ENCODE measurements around the gene NDUFS5.
A peak's percentile ranks its signal among the peaks of the same experiment; 100 is the strongest.
"Not testable (repeated sequence)": the region's sequence is repeated elsewhere in the genome, so short reads cannot be mapped to it uniquely, and the experiment has no call there.

NDUFS5 gene

DNA sequence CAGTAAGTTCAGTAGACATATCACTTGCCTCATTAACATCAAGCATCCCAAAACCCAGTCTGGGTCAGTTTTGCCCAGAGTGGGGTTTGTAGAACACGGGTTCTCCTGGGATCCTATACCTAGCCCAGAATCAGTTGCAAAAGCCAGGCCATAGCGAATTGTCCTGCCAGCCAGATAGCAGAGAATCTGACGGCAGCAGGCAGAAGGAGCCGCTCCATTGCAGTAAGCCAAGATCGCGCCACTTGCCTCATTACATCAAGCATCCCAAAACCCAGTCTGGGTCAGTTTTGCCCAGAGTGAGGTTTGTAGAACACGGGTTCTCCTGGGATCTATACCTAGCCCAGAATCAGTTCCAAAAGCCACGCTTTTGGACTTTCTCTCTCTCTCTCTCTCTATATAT, 19.1 kb downstream of the NDUFS5 start:
- Histone ChIP-seq H3K9ac (ENCODE audit: low read depth in 1 of 2, low read length in 2 of 2) (no peak overlapping the region), H3K27me3 (ENCODE audit: control insufficient read depth in 2 of 2, insufficient read depth in 2 of 2, low read length in 2 of 2) (no peaks in the 10 kb centered on the region), H3K4me3 (ENCODE audit: low read length in 2 of 2) (no peak overlapping the region), H3K36me3 (ENCODE audit: control insufficient read depth in 2 of 2, insufficient read depth in 2 of 2, low read length in 2 of 2) (peaks cover 11% of the 10 kb centered on the region in 2 donors), H3K9me3 (ENCODE audit: control insufficient read depth in 2 of 2, low read length in 2 of 2) (no peaks in the 10 kb centered on the region), H3K4me1 (ENCODE audit: control insufficient read depth in 2 of 2, insufficient read depth in 2 of 2, low read length in 2 of 2) (no peaks in the 10 kb centered on the region), H3K27ac (ENCODE audit: low read depth in 2 of 2, low read length in 2 of 2) (no peak overlapping the region)

DNA sequence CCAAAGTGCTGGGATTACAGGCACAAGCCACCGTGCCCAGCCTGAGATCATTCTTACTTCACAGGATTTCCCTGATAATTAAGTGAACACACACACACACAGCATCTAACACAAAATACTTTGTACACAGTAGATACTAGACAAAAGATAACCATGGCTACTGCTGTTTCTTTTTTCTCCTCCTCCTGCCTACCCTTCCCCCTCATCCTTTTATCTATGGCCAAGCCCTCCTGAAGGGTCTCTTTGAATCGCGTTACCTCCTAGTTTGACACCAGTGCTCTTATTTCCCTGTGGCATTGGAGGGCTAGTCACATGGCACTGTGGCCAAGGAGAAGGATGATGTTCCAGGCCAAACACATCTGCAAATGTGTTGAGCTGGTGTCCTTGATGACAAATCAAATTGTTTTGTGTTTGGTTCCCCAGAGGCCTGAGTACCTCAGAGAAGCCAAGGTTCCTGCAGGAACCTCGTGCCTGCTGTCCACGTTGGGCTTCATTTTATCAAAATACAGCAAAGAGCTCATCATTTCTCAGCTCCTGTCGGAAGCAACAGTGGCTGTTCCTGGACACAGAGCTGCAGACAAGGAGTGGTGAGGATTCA, 20.6 kb downstream of the NDUFS5 start:
- no peaks in the 10 kb centered on the region for H3K9me3 ChIP-seq (ENCODE audit: control insufficient read depth in 2 of 2, low read length in 2 of 2)
- no peak overlapping the region for H3K4me3 ChIP-seq (ENCODE audit: low read length in 2 of 2)
- no peak overlapping the region for H3K9ac ChIP-seq (ENCODE audit: low read depth in 1 of 2, low read length in 2 of 2)

DNA sequence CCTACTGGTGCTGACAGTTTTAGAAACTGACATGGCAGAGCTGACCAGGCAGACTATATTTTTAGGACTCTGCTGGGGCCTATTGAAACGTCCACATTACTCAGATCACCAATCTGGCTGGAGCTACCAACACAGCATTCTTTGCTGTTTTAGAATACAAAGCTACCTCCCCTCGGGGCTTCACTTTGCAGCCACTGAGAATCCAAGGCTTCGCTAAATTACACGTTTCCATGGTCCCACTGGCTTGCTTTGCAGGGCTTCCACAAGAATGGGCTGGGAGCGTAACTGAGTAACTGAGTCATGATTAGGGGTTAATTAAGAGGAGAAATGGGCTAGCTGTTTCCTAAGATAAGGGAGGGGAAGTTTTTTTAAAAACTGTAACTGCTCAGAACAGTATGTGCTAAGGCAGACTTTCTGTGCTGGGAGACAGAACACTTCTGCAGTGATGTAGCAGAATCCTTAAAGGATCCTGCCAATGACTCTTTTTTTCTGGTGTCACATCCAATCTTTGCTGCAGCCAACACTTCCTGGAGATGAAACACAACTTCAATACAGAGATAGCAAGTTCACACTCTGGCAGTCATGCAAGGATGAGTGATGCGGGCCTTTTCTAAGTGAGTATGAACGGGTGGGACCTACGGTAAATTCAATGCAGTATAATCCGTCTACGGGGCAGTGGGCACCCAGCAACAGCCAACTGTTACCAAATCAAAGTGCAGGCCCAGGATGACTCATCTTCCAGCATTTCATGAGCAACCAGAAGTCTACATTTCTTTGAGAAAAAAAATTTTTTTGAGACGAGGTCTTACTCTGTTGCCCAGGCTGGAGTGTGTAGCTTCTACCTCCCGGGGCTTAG, 21.5 kb downstream of the NDUFS5 start:
- Histone ChIP-seq H3K9me3 (ENCODE audit: control insufficient read depth in 2 of 2, low read length in 2 of 2) (no peaks in the 10 kb centered on the region), H3K27ac (ENCODE audit: low read depth in 2 of 2, low read length in 2 of 2) (peak overlapping the region in 1 of 2 donors; percentile 14), H3K27me3 (ENCODE audit: control insufficient read depth in 2 of 2, insufficient read depth in 2 of 2, low read length in 2 of 2) (no peaks in the 10 kb centered on the region), H3K4me3 (ENCODE audit: low read length in 2 of 2) (no peak overlapping the region), H3K4me1 (ENCODE audit: control insufficient read depth in 2 of 2, insufficient read depth in 2 of 2, low read length in 2 of 2) (no peaks in the 10 kb centered on the region), H3K9ac (ENCODE audit: low read depth in 1 of 2, low read length in 2 of 2) (no peak overlapping the region), H3K36me3 (ENCODE audit: control insufficient read depth in 2 of 2, insufficient read depth in 2 of 2, low read length in 2 of 2) (peaks cover 9 to 10% of the 10 kb centered on the region in 2 donors)

More for the DNA sequence above, 20.6 kb downstream of the NDUFS5 start:
- no peaks in the 10 kb centered on the region for H3K27me3 ChIP-seq (ENCODE audit: control insufficient read depth in 2 of 2, insufficient read depth in 2 of 2, low read length in 2 of 2)
- no peaks in the 10 kb centered on the region for H3K4me1 ChIP-seq (ENCODE audit: control insufficient read depth in 2 of 2, insufficient read depth in 2 of 2, low read length in 2 of 2)
- peaks cover 11 to 12% of the 10 kb centered on the region in 2 donors for H3K36me3 ChIP-seq (ENCODE audit: control insufficient read depth in 2 of 2, insufficient read depth in 2 of 2, low read length in 2 of 2)
- H3K27ac ChIP-seq (ENCODE audit: low read depth in 2 of 2, low read length in 2 of 2): peak overlapping the region in 1 of 2 donors; percentile 14

GRCh38 chr1:39048745-39049370, 22.7 kb downstream of the NDUFS5 start:
- Histone ChIP-seq H3K27me3 (ENCODE audit: control insufficient read depth in 2 of 2, insufficient read depth in 2 of 2, low read length in 2 of 2) (no peaks in the 10 kb centered on the region), H3K9ac (ENCODE audit: low read depth in 1 of 2, low read length in 2 of 2) (no peak overlapping the region), H3K4me3 (ENCODE audit: low read length in 2 of 2) (no peak overlapping the region), H3K9me3 (ENCODE audit: control insufficient read depth in 2 of 2, low read length in 2 of 2) (no peaks in the 10 kb centered on the region), H3K36me3 (ENCODE audit: control insufficient read depth in 2 of 2, insufficient read depth in 2 of 2, low read length in 2 of 2) (peaks cover 6 to 7% of the 10 kb centered on the region in 2 donors), H3K4me1 (ENCODE audit: control insufficient read depth in 2 of 2, insufficient read depth in 2 of 2, low read length in 2 of 2) (no peaks in the 10 kb centered on the region), H3K27ac (ENCODE audit: low read depth in 2 of 2, low read length in 2 of 2) (no peak overlapping the region)

GRCh38 chr1:39050001-39050400, 23.9 kb downstream of the NDUFS5 start:
- Histone ChIP-seq H3K36me3 (ENCODE audit: control insufficient read depth in 2 of 2, insufficient read depth in 2 of 2, low read length in 2 of 2) (peaks cover 4 to 6% of the 10 kb centered on the region in 2 donors), H3K4me3 (ENCODE audit: low read length in 2 of 2) (no peak overlapping the region), H3K27me3 (ENCODE audit: control insufficient read depth in 2 of 2, insufficient read depth in 2 of 2, low read length in 2 of 2) (no peaks in the 10 kb centered on the region), H3K27ac (ENCODE audit: low read depth in 2 of 2, low read length in 2 of 2) (no peak overlapping the region), H3K4me1 (ENCODE audit: control insufficient read depth in 2 of 2, insufficient read depth in 2 of 2, low read length in 2 of 2) (no peaks in the 10 kb centered on the region), H3K9ac (ENCODE audit: low read depth in 1 of 2, low read length in 2 of 2) (no peak overlapping the region), H3K9me3 (ENCODE audit: control insufficient read depth in 2 of 2, low read length in 2 of 2) (no peaks in the 10 kb centered on the region)

DNA sequence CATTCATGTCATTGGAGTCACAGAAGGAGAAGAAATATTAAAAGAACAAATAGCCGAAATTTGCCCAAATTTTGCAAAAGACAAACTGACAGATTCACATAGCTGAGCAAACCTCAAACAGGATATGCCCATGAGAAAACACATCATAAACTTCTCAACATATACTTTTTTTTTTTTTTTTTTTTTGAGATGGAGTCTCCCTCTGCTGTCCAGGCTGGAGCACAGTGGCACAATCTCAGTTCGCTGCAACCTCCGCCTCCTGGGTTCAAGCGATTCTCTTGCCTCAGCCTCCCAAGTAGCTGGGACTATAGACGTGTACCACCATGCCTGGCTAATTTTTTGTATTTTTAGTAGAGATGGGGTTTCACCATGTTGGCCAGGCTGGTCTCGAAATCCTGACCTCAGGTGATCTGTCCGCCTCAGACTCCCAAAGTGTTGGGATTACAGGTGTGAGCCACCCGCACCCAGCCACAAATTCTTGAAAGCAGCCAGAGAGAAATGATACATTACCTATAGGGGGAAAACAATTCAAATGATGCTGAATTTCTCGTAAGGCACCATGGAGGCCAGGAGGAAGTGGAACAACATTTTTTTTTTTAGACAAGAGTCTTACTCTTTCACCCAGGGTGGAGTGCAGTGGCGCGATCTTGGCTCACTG, 25.2 kb downstream of the NDUFS5 start:
- H3K4me1 ChIP-seq (ENCODE audit: control insufficient read depth in 2 of 2, insufficient read depth in 2 of 2, low read length in 2 of 2); H3K4me3 ChIP-seq (ENCODE audit: low read length in 2 of 2); H3K27ac ChIP-seq (ENCODE audit: low read depth in 2 of 2, low read length in 2 of 2); H3K9me3 ChIP-seq (ENCODE audit: control insufficient read depth in 2 of 2, low read length in 2 of 2); H3K36me3 ChIP-seq (ENCODE audit: control insufficient read depth in 2 of 2, insufficient read depth in 2 of 2, low read length in 2 of 2); H3K27me3 ChIP-seq (ENCODE audit: control insufficient read depth in 2 of 2, insufficient read depth in 2 of 2, low read length in 2 of 2); H3K9ac ChIP-seq (ENCODE audit: low read depth in 1 of 2, low read length in 2 of 2): not testable (repeated sequence)

DNA sequence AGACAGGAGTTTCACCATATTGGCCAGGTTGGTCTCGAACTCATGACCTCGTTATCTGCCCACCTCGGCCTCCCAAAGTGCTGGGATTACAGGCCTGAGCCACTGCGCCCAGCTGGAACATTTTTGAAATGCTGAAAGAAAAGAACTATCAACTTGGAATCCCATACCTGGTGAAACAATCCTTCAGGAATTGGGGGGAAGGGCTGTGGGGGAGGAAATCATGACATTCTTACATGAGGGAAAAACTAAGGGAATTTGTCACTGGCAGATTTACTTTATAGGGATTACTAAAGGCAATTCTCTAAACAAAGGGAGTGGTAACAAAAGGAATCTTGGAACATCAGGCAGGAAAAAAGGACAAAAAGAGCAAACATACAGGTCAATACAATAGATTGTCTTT, 25.8 kb downstream of the NDUFS5 start:
- no peaks in the 10 kb centered on the region for H3K27me3 ChIP-seq (ENCODE audit: control insufficient read depth in 2 of 2, insufficient read depth in 2 of 2, low read length in 2 of 2)
- H3K4me1 ChIP-seq (ENCODE audit: control insufficient read depth in 2 of 2, insufficient read depth in 2 of 2, low read length in 2 of 2): no peaks in the 10 kb centered on the region
- H3K4me3 ChIP-seq (ENCODE audit: low read length in 2 of 2): no peak overlapping the region
- peaks cover 2 to 4% of the 10 kb centered on the region in 2 donors for H3K36me3 ChIP-seq (ENCODE audit: control insufficient read depth in 2 of 2, insufficient read depth in 2 of 2, low read length in 2 of 2)
- no peak overlapping the region for H3K9ac ChIP-seq (ENCODE audit: low read depth in 1 of 2, low read length in 2 of 2)
- no peak overlapping the region for H3K27ac ChIP-seq (ENCODE audit: low read depth in 2 of 2, low read length in 2 of 2)
- no peaks in the 10 kb centered on the region for H3K9me3 ChIP-seq (ENCODE audit: control insufficient read depth in 2 of 2, low read length in 2 of 2)

DNA sequence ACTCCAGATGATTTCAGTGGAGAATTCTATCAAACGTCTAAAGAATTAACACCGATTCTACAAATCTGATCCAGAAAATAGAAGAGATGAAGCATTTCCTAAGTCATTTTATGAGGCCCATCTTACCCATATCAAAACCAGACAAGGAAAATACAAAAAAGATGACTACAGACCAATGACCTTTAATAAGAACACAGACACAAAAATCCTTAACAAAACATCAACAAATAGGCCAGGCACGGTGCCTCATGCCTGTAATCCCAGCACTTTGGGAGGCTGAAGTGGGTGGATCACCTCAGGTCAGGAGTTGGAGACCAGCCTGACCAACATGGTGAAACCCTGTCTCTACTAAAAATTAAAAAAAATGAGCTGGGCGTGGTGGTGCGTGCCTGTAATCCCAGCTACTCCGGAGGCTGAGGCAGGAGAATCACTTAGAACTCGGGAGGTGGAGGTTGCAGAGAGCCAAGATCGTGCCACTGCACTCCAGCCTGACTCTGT, 29.1 kb downstream of the NDUFS5 start:
- not testable (repeated sequence) for H3K9me3 ChIP-seq (ENCODE audit: control insufficient read depth in 2 of 2, low read length in 2 of 2); H3K36me3 ChIP-seq (ENCODE audit: control insufficient read depth in 2 of 2, insufficient read depth in 2 of 2, low read length in 2 of 2); H3K4me1 ChIP-seq (ENCODE audit: control insufficient read depth in 2 of 2, insufficient read depth in 2 of 2, low read length in 2 of 2); H3K27me3 ChIP-seq (ENCODE audit: control insufficient read depth in 2 of 2, insufficient read depth in 2 of 2, low read length in 2 of 2); H3K4me3 ChIP-seq (ENCODE audit: low read length in 2 of 2); H3K9ac ChIP-seq (ENCODE audit: low read depth in 1 of 2, low read length in 2 of 2); H3K27ac ChIP-seq (ENCODE audit: low read depth in 2 of 2, low read length in 2 of 2)

GRCh38 chr1:39061516-39061915, 35.4 kb downstream of the NDUFS5 start:
- not testable (repeated sequence) for H3K36me3 ChIP-seq (ENCODE audit: control insufficient read depth in 2 of 2, insufficient read depth in 2 of 2, low read length in 2 of 2); H3K27me3 ChIP-seq (ENCODE audit: control insufficient read depth in 2 of 2, insufficient read depth in 2 of 2, low read length in 2 of 2); H3K4me1 ChIP-seq (ENCODE audit: control insufficient read depth in 2 of 2, insufficient read depth in 2 of 2, low read length in 2 of 2); H3K9me3 ChIP-seq (ENCODE audit: control insufficient read depth in 2 of 2, low read length in 2 of 2); H3K27ac ChIP-seq (ENCODE audit: low read depth in 2 of 2, low read length in 2 of 2); H3K4me3 ChIP-seq (ENCODE audit: low read length in 2 of 2); H3K9ac ChIP-seq (ENCODE audit: low read depth in 1 of 2, low read length in 2 of 2)

GRCh38 chr1:39061951-39062350, 35.8 kb downstream of the NDUFS5 start:
- H3K9me3 ChIP-seq (ENCODE audit: control insufficient read depth in 2 of 2, low read length in 2 of 2): no peaks in the 10 kb centered on the region
- H3K9ac ChIP-seq (ENCODE audit: low read depth in 1 of 2, low read length in 2 of 2): no peak overlapping the region
- peaks cover 0 to 4% of the 10 kb centered on the region in 2 donors for H3K4me1 ChIP-seq (ENCODE audit: control insufficient read depth in 2 of 2, insufficient read depth in 2 of 2, low read length in 2 of 2)
- H3K27ac ChIP-seq (ENCODE audit: low read depth in 2 of 2, low read length in 2 of 2): no peak overlapping the region
- H3K36me3 ChIP-seq (ENCODE audit: control insufficient read depth in 2 of 2, insufficient read depth in 2 of 2, low read length in 2 of 2): no peaks in the 10 kb centered on the region
- H3K4me3 ChIP-seq (ENCODE audit: low read length in 2 of 2): no peak overlapping the region
- H3K27me3 ChIP-seq (ENCODE audit: control insufficient read depth in 2 of 2, insufficient read depth in 2 of 2, low read length in 2 of 2): no peaks in the 10 kb centered on the region

All from mucosa of rectum (tissue), 2 donors.